KOPT-K1 (cell line): ENCODE measurements around the gene CGRRF1.

Experiments
- H3K27ac ChIP-seq: fragments of 200-600 bp; sonication (generic); 2 replicates; pipeline ENCODE4 v1.5.1; 2016; ENCODE audit warnings: antibody characterized with exemption, mild to moderate bottlenecking, low read depth, low read length; ENCODE audit not compliant: poor library complexity, severe bottlenecking
- H3K36me3 ChIP-seq: fragments of 200-600 bp; sonication (generic); 2 replicates; pipeline ENCODE4 v1.5.1; 2017; ENCODE audit warnings: antibody characterized with exemption, mild to moderate bottlenecking, low read length, moderate library complexity; ENCODE audit not compliant: insufficient read depth
- H3K9me3 ChIP-seq: fragments of 200-600 bp; sonication (generic); 2 replicates; pipeline ENCODE4 v1.5.1; 2017; ENCODE audit warnings: antibody characterized with exemption, low read length, mild to moderate bottlenecking; ENCODE audit not compliant: insufficient read depth, poor library complexity, severe bottlenecking

CGRRF1 gene

GRCh38 chr14:54503486-54503885 is 6.2 kb upstream of the CGRRF1 start:
- no peaks in the 10 kb centered on the region for H3K36me3 ChIP-seq
- H3K27ac ChIP-seq, result no peak overlapping the region
- H3K9me3 ChIP-seq, result peaks cover 3% of the 10 kb centered on the region

- Histone ChIP-seq H3K27ac (no peak overlapping the region), H3K36me3 (0 out of 2 replicates have a peak, but pooled peaks cover 5% of the 10 kb centered on the region)
These were observed 2.7 kb downstream of the CGRRF1 start for GRCh38 chr14:54512393-54512792.

GRCh38 chr14:54515670-54516069 is 6.0 kb downstream of the CGRRF1 start:
- Histone ChIP-seq H3K27ac (no peak overlapping the region), H3K36me3 (0 out of 2 replicates have a peak, but pooled peaks cover 5% of the 10 kb centered on the region), H3K9me3 (peaks cover 11% of the 10 kb centered on the region)

More at GRCh38 chr14:54512393-54512792, 2.7 kb downstream of the CGRRF1 start:
- H3K9me3 ChIP-seq, result peaks cover 11% of the 10 kb centered on the region

GRCh38 chr14:54516709-54517108 is 7.0 kb downstream of the CGRRF1 start:
- Histone ChIP-seq H3K27ac (no peak overlapping the region), H3K36me3 (0 out of 2 replicates have a peak, but pooled peaks cover 5% of the 10 kb centered on the region), H3K9me3 (peaks cover 11% of the 10 kb centered on the region)

GRCh38 chr14:54524410-54524809 is 14.7 kb downstream of the CGRRF1 start:
- peaks cover 17% of the 10 kb centered on the region; the same call in 1 of the 2 replicates for H3K36me3 ChIP-seq
- H3K27ac ChIP-seq, result no peak overlapping the region
- no peaks in the 10 kb centered on the region for H3K9me3 ChIP-seq

GRCh38 chr14:54528973-54529372 is 19.3 kb downstream of the CGRRF1 start:
- H3K36me3 ChIP-seq, result peaks cover 11% of the 10 kb centered on the region; the same call in 1 of the 2 replicates
- H3K27ac ChIP-seq, result no peak overlapping the region
- H3K9me3 ChIP-seq, result no peaks in the 10 kb centered on the region

- Histone ChIP-seq H3K36me3 (peaks cover 4% of the 10 kb centered on the region; the same call in 1 of the 2 replicates), H3K9me3 (no peaks in the 10 kb centered on the region), H3K27ac (no peak overlapping the region)
These were observed 20.1 kb downstream of the CGRRF1 start for GRCh38 chr14:54529811-54530210.

GRCh38 chr14:54532111-54533012 is 22.7 kb downstream of the CGRRF1 start:
- H3K9me3 ChIP-seq, result no peaks in the 10 kb centered on the region
- H3K36me3 ChIP-seq, result no peaks in the 10 kb centered on the region
- no peak overlapping the region for H3K27ac ChIP-seq

GRCh38 chr14:54533100-54533499 is 23.4 kb downstream of the CGRRF1 start:
- H3K36me3 ChIP-seq, result peaks cover 2% of the 10 kb centered on the region; the same call in 1 of the 2 replicates
- H3K27ac ChIP-seq, result no peak overlapping the region
- H3K9me3 ChIP-seq, result no peaks in the 10 kb centered on the region

- H3K9me3 ChIP-seq, result no peaks in the 10 kb centered on the region
- H3K36me3 ChIP-seq, result peaks cover 7% of the 10 kb centered on the region; the same call in 1 of the 2 replicates
- no peak overlapping the region for H3K27ac ChIP-seq
These were observed 25.4 kb downstream of the CGRRF1 start for GRCh38 chr14:54535126-54535525.

- H3K9me3 ChIP-seq, result no peaks in the 10 kb centered on the region
- peaks cover 7% of the 10 kb centered on the region; the same call in 1 of the 2 replicates for H3K36me3 ChIP-seq
- no peak overlapping the region for H3K27ac ChIP-seq
These were observed 25.9 kb downstream of the CGRRF1 start for GRCh38 chr14:54535646-54536045.

- H3K9me3 ChIP-seq, result no peaks in the 10 kb centered on the region
- peaks cover 7% of the 10 kb centered on the region; the same call in 1 of the 2 replicates for H3K36me3 ChIP-seq
- no peak overlapping the region for H3K27ac ChIP-seq
These were observed 27.9 kb downstream of the CGRRF1 start for GRCh38 chr14:54537651-54538050.

- Histone ChIP-seq H3K9me3 (no peaks in the 10 kb centered on the region), H3K27ac (no peak overlapping the region), H3K36me3 (peaks cover 7% of the 10 kb centered on the region; the same call in 1 of the 2 replicates)
These were observed 28.3 kb downstream of the CGRRF1 start for GRCh38 chr14:54538055-54538454.

- no peaks in the 10 kb centered on the region for H3K36me3 ChIP-seq
These were observed 37.9 kb downstream of the CGRRF1 start for GRCh38 chr14:54547583-54547982.

GRCh38 chr14:54548491-54548890 is 38.8 kb downstream of the CGRRF1 start:
- no peak overlapping the region for H3K27ac ChIP-seq
- no peaks in the 10 kb centered on the region for H3K9me3 ChIP-seq
- no peaks in the 10 kb centered on the region for H3K36me3 ChIP-seq

More at GRCh38 chr14:54547583-54547982, 37.9 kb downstream of the CGRRF1 start:
- no peak overlapping the region for H3K27ac ChIP-seq
- no peaks in the 10 kb centered on the region for H3K9me3 ChIP-seq
